ENCODE results near the gene SCARB2.

GRCh38 chr4:76205476-76205875, 8.1 kb downstream of the SCARB2 start:
- TF ChIP-seq, protein P1, sequence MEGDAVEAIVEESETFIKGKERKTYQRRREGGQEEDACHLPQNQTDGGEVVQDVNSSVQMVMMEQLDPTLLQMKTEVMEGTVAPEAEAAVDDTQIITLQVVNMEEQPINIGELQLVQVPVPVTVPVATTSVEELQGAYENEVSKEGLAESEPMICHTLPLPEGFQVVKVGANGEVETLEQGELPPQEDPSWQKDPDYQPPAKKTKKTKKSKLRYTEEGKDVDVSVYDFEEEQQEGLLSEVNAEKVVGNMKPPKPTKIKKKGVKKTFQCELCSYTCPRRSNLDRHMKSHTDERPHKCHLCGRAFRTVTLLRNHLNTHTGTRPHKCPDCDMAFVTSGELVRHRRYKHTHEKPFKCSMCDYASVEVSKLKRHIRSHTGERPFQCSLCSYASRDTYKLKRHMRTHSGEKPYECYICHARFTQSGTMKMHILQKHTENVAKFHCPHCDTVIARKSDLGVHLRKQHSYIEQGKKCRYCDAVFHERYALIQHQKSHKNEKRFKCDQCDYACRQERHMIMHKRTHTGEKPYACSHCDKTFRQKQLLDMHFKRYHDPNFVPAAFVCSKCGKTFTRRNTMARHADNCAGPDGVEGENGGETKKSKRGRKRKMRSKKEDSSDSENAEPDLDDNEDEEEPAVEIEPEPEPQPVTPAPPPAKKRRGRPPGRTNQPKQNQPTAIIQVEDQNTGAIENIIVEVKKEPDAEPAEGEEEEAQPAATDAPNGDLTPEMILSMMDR (IDR thresholded peaks at IDR 0.05), result no peak
- no peak for TF ChIP-seq EZH2 (IDR thresholded peaks at IDR 0.05)

Data from neural progenitor cell (in vitro differentiated cells).